ENCODE data around the gene JAM3. TPM values are rescaled to one million over a fixed set of nuclear protein-coding genes. Genes with fewer than 3 reads are reported as not detected.

Gene JAM3
- total RNA-seq, 4 donors from 2014 or later, result 84.2 to 122 (median 96.5) TPM

DNA sequence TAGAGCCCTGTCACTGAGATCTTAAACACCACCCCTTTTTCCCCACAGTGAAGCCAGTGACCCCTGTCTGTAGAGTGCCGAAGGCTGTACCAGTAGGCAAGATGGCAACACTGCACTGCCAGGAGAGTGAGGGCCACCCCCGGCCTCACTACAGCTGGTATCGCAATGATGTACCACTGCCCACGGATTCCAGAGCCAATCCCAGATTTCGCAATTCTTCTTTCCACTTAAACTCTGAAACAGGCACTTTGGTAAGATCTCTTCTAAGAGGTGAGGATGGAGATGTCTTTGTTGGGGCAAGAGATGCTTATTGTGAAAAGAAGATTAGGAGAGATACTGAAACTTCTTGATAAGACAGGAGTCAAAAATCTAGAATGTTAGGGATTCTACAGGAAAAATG is 75.9 kb downstream of the JAM3 start:
- WGBS, result 92% methylated on average over 5 of the region's 5 CpGs
- intact Hi-C loops (cut with DNase I), result no loop called here

DNA sequence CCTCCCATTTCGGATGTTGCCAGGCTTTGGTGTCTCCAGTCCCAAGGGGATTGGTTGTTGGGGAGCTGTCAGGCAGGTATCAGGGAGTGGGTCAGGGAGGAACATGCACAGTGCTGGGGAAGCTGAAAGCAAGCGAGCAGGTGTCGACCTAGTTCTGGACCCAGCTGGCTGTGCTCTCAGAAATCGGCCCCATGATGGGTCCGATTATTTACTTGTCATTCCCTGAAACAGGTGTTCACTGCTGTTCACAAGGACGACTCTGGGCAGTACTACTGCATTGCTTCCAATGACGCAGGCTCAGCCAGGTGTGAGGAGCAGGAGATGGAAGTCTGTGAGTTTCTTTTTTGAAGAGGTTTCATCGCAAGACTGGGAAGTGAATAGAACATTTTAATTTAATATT is 76.8 kb downstream of the JAM3 start:
- H3K27ac ChIP-seq (replicated peaks in 1 of 4), result no peak overlapping the region
- no peak for TF ChIP-seq POLR2AphosphoS5 (IDR thresholded peaks at IDR 0.05)
- no peak for TF ChIP-seq EP300 (IDR thresholded peaks at IDR 0.05)
- peaks cover 17 to 73% (median 46%) of the 10 kb centered on the region in 4 donors for H3K36me3 ChIP-seq
- peaks cover 0 to 28% (median 13%) of the 10 kb centered on the region in 4 donors for H3K4me1 ChIP-seq
- DNase-seq (ENCODE audit: extremely low spot score), result no peak
- no peaks in the 10 kb centered on the region for H3K9me3 ChIP-seq
- no peaks in the 10 kb centered on the region for H3K27me3 ChIP-seq
- 91% methylated on average over 8 of the region's 8 CpGs for WGBS
- no peak overlapping the region for H3K4me3 ChIP-seq
- intact Hi-C loops (cut with DNase I), result no loop called here

More for the DNA sequence above, 75.9 kb downstream of the JAM3 start:
- H3K27me3 ChIP-seq, result no peaks in the 10 kb centered on the region
- H3K9me3 ChIP-seq, result no peaks in the 10 kb centered on the region
- H3K27ac ChIP-seq (replicated peaks in 1 of 4), result no peak overlapping the region
- no peak for DNase-seq (ENCODE audit: extremely low spot score)
- peaks cover 17 to 72% (median 43%) of the 10 kb centered on the region in 4 donors for H3K36me3 ChIP-seq
- no peak overlapping the region for H3K4me3 ChIP-seq
- no peak for TF ChIP-seq POLR2AphosphoS5 (IDR thresholded peaks at IDR 0.05)
- TF ChIP-seq, protein P1, sequence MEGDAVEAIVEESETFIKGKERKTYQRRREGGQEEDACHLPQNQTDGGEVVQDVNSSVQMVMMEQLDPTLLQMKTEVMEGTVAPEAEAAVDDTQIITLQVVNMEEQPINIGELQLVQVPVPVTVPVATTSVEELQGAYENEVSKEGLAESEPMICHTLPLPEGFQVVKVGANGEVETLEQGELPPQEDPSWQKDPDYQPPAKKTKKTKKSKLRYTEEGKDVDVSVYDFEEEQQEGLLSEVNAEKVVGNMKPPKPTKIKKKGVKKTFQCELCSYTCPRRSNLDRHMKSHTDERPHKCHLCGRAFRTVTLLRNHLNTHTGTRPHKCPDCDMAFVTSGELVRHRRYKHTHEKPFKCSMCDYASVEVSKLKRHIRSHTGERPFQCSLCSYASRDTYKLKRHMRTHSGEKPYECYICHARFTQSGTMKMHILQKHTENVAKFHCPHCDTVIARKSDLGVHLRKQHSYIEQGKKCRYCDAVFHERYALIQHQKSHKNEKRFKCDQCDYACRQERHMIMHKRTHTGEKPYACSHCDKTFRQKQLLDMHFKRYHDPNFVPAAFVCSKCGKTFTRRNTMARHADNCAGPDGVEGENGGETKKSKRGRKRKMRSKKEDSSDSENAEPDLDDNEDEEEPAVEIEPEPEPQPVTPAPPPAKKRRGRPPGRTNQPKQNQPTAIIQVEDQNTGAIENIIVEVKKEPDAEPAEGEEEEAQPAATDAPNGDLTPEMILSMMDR (IDR thresholded peaks at IDR 0.05), result no peak
- no peak for TF ChIP-seq EP300 (IDR thresholded peaks at IDR 0.05)
- TF ChIP-seq POLR2A (IDR thresholded peaks at IDR 0.05; ENCODE audit: low read depth), result no peak
- peaks cover 2 to 27% (median 13%) of the 10 kb centered on the region in 4 donors for H3K4me1 ChIP-seq

DNA sequence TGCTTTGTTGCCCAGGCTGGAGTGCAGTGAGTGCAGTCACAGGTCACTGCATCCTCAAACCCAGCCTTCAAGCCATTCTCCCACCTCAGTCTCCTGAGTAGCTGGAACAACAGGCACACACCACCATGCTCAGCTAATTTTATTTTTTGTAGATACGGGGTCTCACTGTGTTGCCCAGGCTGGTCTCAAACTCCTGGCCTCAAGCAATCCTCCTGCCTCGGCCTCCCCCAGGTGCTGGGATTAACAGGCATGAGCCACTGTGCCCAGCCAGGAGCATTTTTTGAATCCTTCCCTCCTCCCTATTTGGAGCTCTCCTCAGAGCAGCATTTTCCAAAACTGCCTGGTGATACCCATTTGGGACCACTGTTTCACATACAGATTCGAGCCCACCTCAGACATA is 77.7 kb downstream of the JAM3 start:
- H3K36me3 ChIP-seq, result peaks cover 17 to 73% (median 48%) of the 10 kb centered on the region in 4 donors
- no peak overlapping the region for H3K27ac ChIP-seq (replicated peaks in 1 of 4)
- H3K4me3 ChIP-seq, result no peak overlapping the region
- H3K27me3 ChIP-seq, result no peaks in the 10 kb centered on the region
- TF ChIP-seq EP300 (IDR thresholded peaks at IDR 0.05) (no peak), POLR2A (IDR thresholded peaks at IDR 0.05; ENCODE audit: low read depth) (no peak), POLR2AphosphoS5 (IDR thresholded peaks at IDR 0.05) (no peak)
- TF ChIP-seq, protein P1 (IDR thresholded peaks at IDR 0.05), result no peak
- intact Hi-C loops (cut with DNase I), result no loop called here
- 100% methylated on average over 3 of the region's 3 CpGs for WGBS
- H3K4me1 ChIP-seq, result peaks cover 0 to 37% (median 21%) of the 10 kb centered on the region in 4 donors
- no peak for DNase-seq (ENCODE audit: extremely low spot score)
- no peaks in the 10 kb centered on the region for H3K9me3 ChIP-seq

DNA sequence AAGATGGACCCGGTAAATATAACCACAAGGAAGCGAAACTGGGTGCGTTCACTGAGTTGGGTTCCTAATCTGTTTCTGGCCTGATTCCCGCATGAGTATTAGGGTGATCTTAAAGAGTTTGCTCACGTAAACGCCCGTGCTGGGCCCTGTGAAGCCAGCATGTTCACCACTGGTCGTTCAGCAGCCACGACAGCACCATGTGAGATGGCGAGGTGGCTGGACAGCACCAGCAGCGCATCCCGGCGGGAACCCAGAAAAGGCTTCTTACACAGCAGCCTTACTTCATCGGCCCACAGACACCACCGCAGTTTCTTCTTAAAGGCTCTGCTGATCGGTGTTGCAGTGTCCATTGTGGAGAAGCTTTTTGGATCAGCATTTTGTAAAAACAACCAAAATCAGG is 80.5 kb downstream of the JAM3 start:
- Histone ChIP-seq H3K4me3 (no peak overlapping the region), H3K36me3 (peaks cover 17 to 87% (median 62%) of the 10 kb centered on the region in 4 donors), H3K9me3 (no peaks in the 10 kb centered on the region), H3K27me3 (no peaks in the 10 kb centered on the region), H3K27ac (replicated peaks in 1 of 4) (peak overlapping the region in 3 of 4 donors; percentile 56 to 77 (median 74)), H3K4me1 (peaks cover 0 to 58% (median 42%) of the 10 kb centered on the region in 4 donors)
- DNase-seq (ENCODE audit: extremely low spot score), result no peak
- WGBS, result 93% methylated on average over 9 of the region's 16 CpGs
- intact Hi-C loops (cut with DNase I), result no loop called here
- no peak for TF ChIP-seq POLR2A (IDR thresholded peaks at IDR 0.05; ENCODE audit: low read depth)
- no peak for TF ChIP-seq EP300 (IDR thresholded peaks at IDR 0.05)
- TF ChIP-seq, protein P1 (IDR thresholded peaks at IDR 0.05), result no peak
- no peak for TF ChIP-seq POLR2AphosphoS5 (IDR thresholded peaks at IDR 0.05)

DNA sequence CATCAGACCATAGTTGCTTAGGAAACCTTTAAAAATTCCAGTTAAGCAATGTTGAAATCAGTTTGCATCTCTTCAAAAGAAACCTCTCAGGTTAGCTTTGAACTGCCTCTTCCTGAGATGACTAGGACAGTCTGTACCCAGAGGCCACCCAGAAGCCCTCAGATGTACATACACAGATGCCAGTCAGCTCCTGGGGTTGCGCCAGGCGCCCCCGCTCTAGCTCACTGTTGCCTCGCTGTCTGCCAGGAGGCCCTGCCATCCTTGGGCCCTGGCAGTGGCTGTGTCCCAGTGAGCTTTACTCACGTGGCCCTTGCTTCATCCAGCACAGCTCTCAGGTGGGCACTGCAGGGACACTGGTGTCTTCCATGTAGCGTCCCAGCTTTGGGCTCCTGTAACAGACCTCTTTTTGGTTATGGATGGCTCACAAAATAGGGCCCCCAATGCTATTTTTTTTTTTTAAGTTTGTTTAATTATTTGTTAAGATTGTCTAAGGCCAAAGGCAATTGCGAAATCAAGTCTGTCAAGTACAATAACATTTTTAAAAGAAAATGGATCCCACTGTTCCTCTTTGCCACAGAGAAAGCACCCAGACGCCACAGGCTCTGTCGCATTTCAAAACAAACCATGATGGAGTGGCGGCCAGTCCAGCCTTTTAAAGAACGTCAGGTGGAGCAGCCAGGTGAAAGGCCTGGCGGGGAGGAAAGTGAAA is 81.5 kb downstream of the JAM3 start:
- Histone ChIP-seq H3K27me3 (no peaks in the 10 kb centered on the region), H3K36me3 (peaks cover 17 to 90% (median 60%) of the 10 kb centered on the region in 4 donors), H3K4me1 (peaks cover 0 to 58% (median 42%) of the 10 kb centered on the region in 4 donors), H3K9me3 (no peaks in the 10 kb centered on the region), H3K4me3 (no peak overlapping the region), H3K27ac (replicated peaks in 1 of 4) (peak overlapping the region; percentile 53 to 77 (median 65))
- intact Hi-C loops (cut with DNase I), result loop anchor here (5.0 kb wide), 1 partner anchor 98 kb away; no protein-coding TSS in a partner anchor
- peak; percentile 67 for TF ChIP-seq EP300 (IDR thresholded peaks at IDR 0.05)
- TF ChIP-seq, protein P1 (IDR thresholded peaks at IDR 0.05), result no peak
- TF ChIP-seq POLR2AphosphoS5 (IDR thresholded peaks at IDR 0.05), result peak; percentile 61 to 65
- no peak for TF ChIP-seq POLR2A (IDR thresholded peaks at IDR 0.05; ENCODE audit: low read depth)
- no peak for DNase-seq (ENCODE audit: extremely low spot score)
- 74% methylated on average over 12 of the region's 12 CpGs for WGBS

Measured in esophagus muscularis mucosa (tissue), 4 donors.